SK-N-SH treated with all-trans-retinoic acid at 6 μM for 48 hours (cell line): ENCODE results near the gene MR1.

Source experiments
- ISL1 ChIP-seq: fragments of 250-450 bp; sonication (Bioruptor Pico); IDR thresholded peaks from 2 replicates; pipeline ENCODE4 v2.1.2; 2022; ENCODE audit warnings: mild to moderate bottlenecking, moderate library complexity
- TOX ChIP-seq: fragments of 250-450 bp; sonication (Bioruptor Pico); IDR thresholded peaks from 2 replicates; pipeline ENCODE4 v1.8.0; 2021; ENCODE audit warnings: mild to moderate bottlenecking, moderate library complexity, borderline replicate concordance
- TSHZ2 ChIP-seq: fragments of 250-450 bp; sonication (Bioruptor Pico); IDR thresholded peaks from 2 replicates; pipeline ENCODE4 v1.5.0; 2020; ENCODE audit warnings: mild to moderate bottlenecking, moderate library complexity
- ZNF565 ChIP-seq: fragments of 450-650 bp; formaldehyde crosslinking; conservative IDR thresholded peaks from 2 replicates; pipeline ENCODE4 v1.5.0; 2020; ENCODE audit warnings: low read depth, mild to moderate bottlenecking, moderate library complexity

DNA sequence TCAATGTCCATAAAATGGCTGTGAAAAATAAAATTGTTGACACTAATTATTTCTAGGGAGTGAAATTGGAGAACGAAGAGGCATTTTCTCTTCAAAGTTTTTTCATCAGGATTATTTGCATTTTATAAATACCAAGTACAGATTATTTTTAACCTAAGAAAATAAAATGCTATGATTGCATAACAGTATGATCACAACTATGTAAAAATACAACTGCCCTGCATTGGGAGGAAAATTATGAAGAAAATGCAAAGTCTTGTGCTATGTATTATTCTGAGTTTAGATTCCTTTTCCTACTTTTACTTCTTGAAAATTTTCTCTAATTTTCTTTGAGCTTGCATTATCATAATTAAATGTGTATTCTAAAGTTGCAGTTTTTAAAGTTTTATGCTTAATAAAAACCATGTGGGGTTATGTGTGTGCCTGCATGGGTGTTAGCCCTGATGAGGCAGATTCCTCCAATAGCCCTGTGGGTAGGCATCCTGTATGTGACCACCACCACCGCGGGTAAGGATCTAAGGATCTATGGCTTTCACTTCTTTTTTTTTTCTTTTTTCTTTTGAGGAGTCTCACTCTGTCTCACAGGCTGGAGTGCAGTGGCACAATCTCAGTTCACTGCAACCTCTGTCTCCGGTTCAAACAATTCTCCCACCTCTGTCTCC, 35.8 kb upstream of the MR1 start:
- TF ChIP-seq TSHZ2 (CRISPR knock-in tag) = no peak
- no peak for TF ChIP-seq ISL1 (CRISPR knock-in tag)
- TF ChIP-seq ZNF565 (CRISPR knock-in tag) = no peak
- TF ChIP-seq TOX (CRISPR knock-in tag) = no peak
